ENCODE results near the gene KRTAP6-1. TPM values are rescaled to one million over a fixed set of nuclear protein-coding genes. Genes with fewer than 3 reads are reported as not detected.

Gene KRTAP6-1
- total and polyA plus RNA-seq, 4 donors: not detected

GRCh38 chr21:30577766-30578165 is 36.0 kb downstream of the KRTAP6-1 start:
- Histone ChIP-seq H3K4me1 (ENCODE audit: control insufficient read depth in 5 of 5, insufficient read depth in 5 of 5, low read length in 5 of 5) (no peaks in the 10 kb centered on the region), H3K27ac (ENCODE audit: low read depth in 1 of 2, low read length in 1 of 2) (no peak overlapping the region), H3K27me3 (ENCODE audit: control insufficient read depth in 3 of 3, insufficient read depth in 3 of 3, low read length in 2 of 3) (no peaks in the 10 kb centered on the region), H3K9ac (ENCODE audit: insufficient read depth in 1 of 2, low read length in 2 of 2) (no peak overlapping the region), H3K36me3 (ENCODE audit: control insufficient read depth in 4 of 4, insufficient read depth in 4 of 4, low read length in 4 of 4) (no peaks in the 10 kb centered on the region), H3K9me3 (ENCODE audit: control insufficient read depth in 4 of 4, insufficient read depth in 3 of 4, low read length in 3 of 4) (no peaks in the 10 kb centered on the region), H3K4me3 (no peak overlapping the region)
- DNase-seq (no peak), ATAC-seq (ENCODE audit: insufficient read depth, low FRiP score) (no peak)
- TF ChIP-seq CTCF (IDR thresholded peaks at IDR 0.05; ENCODE audit: control extremely low read depth, extremely low read depth): no peak

GRCh38 chr21:30567617-30568016 is 46.1 kb downstream of the KRTAP6-1 start:
- no peak for ATAC-seq (ENCODE audit: insufficient read depth, low FRiP score)
- Histone ChIP-seq H3K27me3 (ENCODE audit: control insufficient read depth in 3 of 3, insufficient read depth in 3 of 3, low read length in 2 of 3) (no peaks in the 10 kb centered on the region), H3K9ac (ENCODE audit: insufficient read depth in 1 of 2, low read length in 2 of 2) (no peak overlapping the region), H3K4me3 (no peak overlapping the region), H3K4me1 (ENCODE audit: control insufficient read depth in 5 of 5, insufficient read depth in 5 of 5, low read length in 5 of 5) (peaks cover 0 to 2% (median 0%) of the 10 kb centered on the region in 5 donors), H3K27ac (ENCODE audit: low read depth in 1 of 2, low read length in 1 of 2) (peak overlapping the region in 1 of 2 donors; percentile 21), H3K9me3 (ENCODE audit: control insufficient read depth in 4 of 4, insufficient read depth in 3 of 4, low read length in 3 of 4) (no peaks in the 10 kb centered on the region), H3K36me3 (ENCODE audit: control insufficient read depth in 4 of 4, insufficient read depth in 4 of 4, low read length in 4 of 4) (no peaks in the 10 kb centered on the region)
- no peak for DNase-seq
- TF ChIP-seq CTCF (IDR thresholded peaks at IDR 0.05; ENCODE audit: control extremely low read depth, extremely low read depth): no peak

- H3K36me3 ChIP-seq (ENCODE audit: control insufficient read depth in 4 of 4, insufficient read depth in 4 of 4, low read length in 4 of 4): no peaks in the 10 kb centered on the region
- ATAC-seq (ENCODE audit: insufficient read depth, low FRiP score): no peak
- peaks cover 0 to 2% (median 0%) of the 10 kb centered on the region in 5 donors for H3K4me1 ChIP-seq (ENCODE audit: control insufficient read depth in 5 of 5, insufficient read depth in 5 of 5, low read length in 5 of 5)
- TF ChIP-seq CTCF (IDR thresholded peaks at IDR 0.05; ENCODE audit: control extremely low read depth, extremely low read depth): no peak
- H3K27me3 ChIP-seq (ENCODE audit: control insufficient read depth in 3 of 3, insufficient read depth in 3 of 3, low read length in 2 of 3): no peaks in the 10 kb centered on the region
- WGBS, 2 donors: 80 to 89% methylated on average over 2 of the region's 2 CpGs
- no peak for DNase-seq
- no peak overlapping the region for H3K9ac ChIP-seq (ENCODE audit: insufficient read depth in 1 of 2, low read length in 2 of 2)
- H3K27ac ChIP-seq (ENCODE audit: low read depth in 1 of 2, low read length in 1 of 2): no peak overlapping the region
- H3K4me3 ChIP-seq: no peak overlapping the region
- H3K9me3 ChIP-seq (ENCODE audit: control insufficient read depth in 4 of 4, insufficient read depth in 3 of 4, low read length in 3 of 4): no peaks in the 10 kb centered on the region
Measured at GRCh38 chr21:30563630-30564029, 50.1 kb downstream of the KRTAP6-1 start.

Small RNA genes lying within 50 kb of the gene (small RNA-seq; reads per million reads assigned to genes)
- not detected for gene KRTAP20-1 (ENCODE audit: low replicate concordance)
- not detected for gene KRTAP20-3 (ENCODE audit: low replicate concordance)
- not detected for gene KRTAP20-4 (ENCODE audit: low replicate concordance)
- not detected for gene KRTAP22-1 (ENCODE audit: low replicate concordance)
- not detected for gene KRTAP22-2 (ENCODE audit: low replicate concordance)

Other genes starting within 250 kb of the KRTAP6-1 start
- not detected for gene KRTAP13-2, start 241.7 kb downstream of the KRTAP6-1 start, total RNA-seq
- not detected for gene KRTAP13-2, start 241.7 kb downstream of the KRTAP6-1 start, polyA plus RNA-seq
- not detected for gene KRTAP13-1, start 217.9 kb downstream of the KRTAP6-1 start, total RNA-seq
- gene KRTAP13-1, start 217.9 kb downstream of the KRTAP6-1 start, polyA plus RNA-seq: not detected
- not detected for gene KRTAP13-3, start 188.0 kb downstream of the KRTAP6-1 start, total RNA-seq
- gene KRTAP13-3, start 188.0 kb downstream of the KRTAP6-1 start, polyA plus RNA-seq: not detected
- gene KRTAP13-4, start 183.7 kb downstream of the KRTAP6-1 start, total RNA-seq: not detected
- gene KRTAP13-4, start 183.7 kb downstream of the KRTAP6-1 start, polyA plus RNA-seq: not detected
- gene KRTAP15-1, start 173.7 kb downstream of the KRTAP6-1 start, total RNA-seq: not detected
- gene KRTAP15-1, start 173.7 kb downstream of the KRTAP6-1 start, polyA plus RNA-seq: not detected
- not detected for gene KRTAP19-1, start 133.6 kb downstream of the KRTAP6-1 start, total RNA-seq
- gene KRTAP19-1, start 133.6 kb downstream of the KRTAP6-1 start, polyA plus RNA-seq: not detected
- gene KRTAP19-2, start 126.5 kb downstream of the KRTAP6-1 start, total RNA-seq: not detected
- gene KRTAP19-2, start 126.5 kb downstream of the KRTAP6-1 start, polyA plus RNA-seq: not detected
- not detected for gene KRTAP19-3, start 121.9 kb downstream of the KRTAP6-1 start, total RNA-seq
- not detected for gene KRTAP19-3, start 121.9 kb downstream of the KRTAP6-1 start, polyA plus RNA-seq
- gene KRTAP19-4, start 116.8 kb downstream of the KRTAP6-1 start, total RNA-seq: not detected
- not detected for gene KRTAP19-4, start 116.8 kb downstream of the KRTAP6-1 start, polyA plus RNA-seq
- gene KRTAP19-5, start 111.8 kb downstream of the KRTAP6-1 start, total RNA-seq: not detected
- not detected for gene KRTAP19-5, start 111.8 kb downstream of the KRTAP6-1 start, polyA plus RNA-seq
- gene KRTAP19-6, start 72.1 kb downstream of the KRTAP6-1 start, total RNA-seq: not detected
- gene KRTAP19-6, start 72.1 kb downstream of the KRTAP6-1 start, polyA plus RNA-seq: not detected
- gene KRTAP19-7, start 52.6 kb downstream of the KRTAP6-1 start, total RNA-seq: not detected
- gene KRTAP19-7, start 52.6 kb downstream of the KRTAP6-1 start, polyA plus RNA-seq: not detected
- not detected for gene KRTAP22-2, start 23.5 kb downstream of the KRTAP6-1 start, total RNA-seq
- not detected for gene KRTAP22-2, start 23.5 kb downstream of the KRTAP6-1 start, polyA plus RNA-seq
- not detected for gene KRTAP6-3, start 21.5 kb downstream of the KRTAP6-1 start, total RNA-seq
- gene KRTAP6-3, start 21.5 kb downstream of the KRTAP6-1 start, polyA plus RNA-seq: not detected
- not detected for gene KRTAP6-2, start 15.0 kb downstream of the KRTAP6-1 start, total RNA-seq
- not detected for gene KRTAP6-2, start 15.0 kb downstream of the KRTAP6-1 start, polyA plus RNA-seq
- not detected for gene KRTAP22-1, start 12.8 kb downstream of the KRTAP6-1 start, total RNA-seq
- not detected for gene KRTAP22-1, start 12.8 kb downstream of the KRTAP6-1 start, polyA plus RNA-seq
- gene KRTAP20-1, start 2.5 kb upstream of the KRTAP6-1 start, total RNA-seq: not detected
- gene KRTAP20-1, start 2.5 kb upstream of the KRTAP6-1 start, polyA plus RNA-seq: not detected
- gene KRTAP20-4, start 6.7 kb upstream of the KRTAP6-1 start, total RNA-seq: not detected
- not detected for gene KRTAP20-4, start 6.7 kb upstream of the KRTAP6-1 start, polyA plus RNA-seq
- not detected for gene KRTAP20-2, start 21.3 kb upstream of the KRTAP6-1 start, total RNA-seq
- gene KRTAP20-2, start 21.3 kb upstream of the KRTAP6-1 start, polyA plus RNA-seq: not detected
- not detected for gene KRTAP20-3, start 28.9 kb upstream of the KRTAP6-1 start, total RNA-seq
- gene KRTAP20-3, start 28.9 kb upstream of the KRTAP6-1 start, polyA plus RNA-seq: not detected
- not detected for gene KRTAP21-3, start 104.8 kb upstream of the KRTAP6-1 start, total RNA-seq
- gene KRTAP21-3, start 104.8 kb upstream of the KRTAP6-1 start, polyA plus RNA-seq: not detected
- gene KRTAP21-2, start 133.3 kb upstream of the KRTAP6-1 start, total RNA-seq: not detected
- gene KRTAP21-2, start 133.3 kb upstream of the KRTAP6-1 start, polyA plus RNA-seq: not detected
- gene KRTAP21-1, start 141.5 kb upstream of the KRTAP6-1 start, total RNA-seq: not detected
- gene KRTAP21-1, start 141.5 kb upstream of the KRTAP6-1 start, polyA plus RNA-seq: not detected
- gene KRTAP8-1, start 199.3 kb upstream of the KRTAP6-1 start, total RNA-seq: not detected
- not detected for gene KRTAP8-1, start 199.3 kb upstream of the KRTAP6-1 start, polyA plus RNA-seq
- not detected for gene KRTAP7-1, start 215.8 kb upstream of the KRTAP6-1 start, total RNA-seq
- not detected for gene KRTAP7-1, start 215.8 kb upstream of the KRTAP6-1 start, polyA plus RNA-seq